Measurements from ENCODE around the gene RBM47.

- TF ChIP-seq CTCF (conservative IDR thresholded peaks at IDR 0.05) (no peak), EZH2 (IDR thresholded peaks at IDR 0.05; ENCODE audit: low read depth) (no peak)
Observed at GRCh38 chr4:40502220-40502619, 127.4 kb downstream of the RBM47 start.
